Measurements from ENCODE around the gene CCIN.
"Not testable (repeated sequence)": the region's sequence is repeated elsewhere in the genome, so short reads cannot be mapped to it uniquely, and the experiment has no call there.

CCIN gene

GRCh38 chr9:36174731-36175130 is 5.5 kb downstream of the CCIN start:
- no peak for DNase-seq (ENCODE audit: low read depth)
- TF ChIP-seq CTCF (IDR thresholded peaks at IDR 0.05; ENCODE audit: insufficient read depth, low read depth, low read length, missing control alignments), result no peak
- H3K4me3 ChIP-seq (ENCODE audit: low read length), result no peak overlapping the region

GRCh38 chr9:36175209-36175608 is 6.0 kb downstream of the CCIN start:
- not testable (repeated sequence) for H3K4me3 ChIP-seq (ENCODE audit: low read length); DNase-seq (ENCODE audit: low read depth)

GRCh38 chr9:36176496-36176895 is 7.3 kb downstream of the CCIN start:
- H3K4me3 ChIP-seq (ENCODE audit: low read length); DNase-seq (ENCODE audit: low read depth): not testable (repeated sequence)

- TF ChIP-seq CTCF (IDR thresholded peaks at IDR 0.05; ENCODE audit: insufficient read depth, low read depth, low read length, missing control alignments), result no peak
- H3K4me3 ChIP-seq (ENCODE audit: low read length), result no peak overlapping the region
- no peak for DNase-seq (ENCODE audit: low read depth)
Observed at GRCh38 chr9:36177571-36177970, 8.4 kb downstream of the CCIN start.

GRCh38 chr9:36180243-36180642 is 11.1 kb downstream of the CCIN start:
- not testable (repeated sequence) for H3K4me3 ChIP-seq (ENCODE audit: low read length); DNase-seq (ENCODE audit: low read depth)

GRCh38 chr9:36187414-36187813 is 18.2 kb downstream of the CCIN start:
- peak; percentile 55 for DNase-seq (ENCODE audit: low read depth)
- H3K4me3 ChIP-seq (ENCODE audit: low read length), result no peak overlapping the region
- no peak for TF ChIP-seq CTCF (IDR thresholded peaks at IDR 0.05; ENCODE audit: insufficient read depth, low read depth, low read length, missing control alignments)

- no peak overlapping the region for H3K4me3 ChIP-seq (ENCODE audit: low read length)
- DNase-seq (ENCODE audit: low read depth), result no peak
- no peak for TF ChIP-seq CTCF (IDR thresholded peaks at IDR 0.05; ENCODE audit: insufficient read depth, low read depth, low read length, missing control alignments)
Observed at GRCh38 chr9:36188212-36188611, 19.0 kb downstream of the CCIN start.

- no peak for DNase-seq (ENCODE audit: low read depth)
- no peak for TF ChIP-seq CTCF (IDR thresholded peaks at IDR 0.05; ENCODE audit: insufficient read depth, low read depth, low read length, missing control alignments)
- peak overlapping the region; percentile 93 for H3K4me3 ChIP-seq (ENCODE audit: low read length)
Observed at GRCh38 chr9:36189976-36190375, 20.8 kb downstream of the CCIN start.
